Thyroid gland (tissue), 4 donors: ENCODE measurements around the gene ARHGAP36.

Source experiments
- POLR2A ChIP-seq, 2 donors: fragments of 450-650 bp; IDR thresholded peaks; one replicate each; pipeline ENCODE4 v1.6.1; 2017; ENCODE audit warnings: antibody characterized with exemption in 2 of 2, mild to moderate bottlenecking in 2 of 2, moderate library complexity in 1 of 2
- TF ChIP-seq, protein P1 (sequence below), 6 experiments: fragments of 200-600 bp in 3 of 6; fragments of 450-650 bp in 3 of 6; sonication (generic) in 3 of 6; IDR thresholded peaks; one replicate each; pipeline ENCODE4 v1.5.1; 2016 to 2019; ENCODE audit warnings: antibody characterized with exemption in 6 of 6, mild to moderate bottlenecking in 2 of 6, inconsistent platforms in 1 of 6, moderate library complexity in 1 of 6

DNA sequence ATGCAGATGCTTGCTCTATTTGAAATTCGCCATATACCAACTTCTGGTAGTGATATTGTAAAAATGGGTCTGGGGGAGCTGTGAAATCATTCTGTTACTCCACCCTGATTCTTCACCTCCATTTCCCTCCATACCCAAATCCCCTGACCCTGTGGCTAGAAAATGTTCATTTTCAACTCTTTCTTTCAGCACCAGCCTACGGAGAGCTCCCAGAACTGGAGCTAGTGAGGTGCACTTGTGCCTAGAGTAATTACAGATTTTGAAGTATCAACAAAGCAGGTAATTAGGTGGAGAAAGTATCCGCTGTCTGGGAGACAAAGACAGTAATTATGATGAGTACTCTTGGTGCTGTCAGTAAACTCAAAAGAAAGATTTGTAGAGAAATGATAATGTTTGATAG is 8.1 kb downstream of the ARHGAP36 start:
- TF ChIP-seq POLR2A (IDR thresholded peaks at IDR 0.05) = no peak
- TF ChIP-seq, protein P1, sequence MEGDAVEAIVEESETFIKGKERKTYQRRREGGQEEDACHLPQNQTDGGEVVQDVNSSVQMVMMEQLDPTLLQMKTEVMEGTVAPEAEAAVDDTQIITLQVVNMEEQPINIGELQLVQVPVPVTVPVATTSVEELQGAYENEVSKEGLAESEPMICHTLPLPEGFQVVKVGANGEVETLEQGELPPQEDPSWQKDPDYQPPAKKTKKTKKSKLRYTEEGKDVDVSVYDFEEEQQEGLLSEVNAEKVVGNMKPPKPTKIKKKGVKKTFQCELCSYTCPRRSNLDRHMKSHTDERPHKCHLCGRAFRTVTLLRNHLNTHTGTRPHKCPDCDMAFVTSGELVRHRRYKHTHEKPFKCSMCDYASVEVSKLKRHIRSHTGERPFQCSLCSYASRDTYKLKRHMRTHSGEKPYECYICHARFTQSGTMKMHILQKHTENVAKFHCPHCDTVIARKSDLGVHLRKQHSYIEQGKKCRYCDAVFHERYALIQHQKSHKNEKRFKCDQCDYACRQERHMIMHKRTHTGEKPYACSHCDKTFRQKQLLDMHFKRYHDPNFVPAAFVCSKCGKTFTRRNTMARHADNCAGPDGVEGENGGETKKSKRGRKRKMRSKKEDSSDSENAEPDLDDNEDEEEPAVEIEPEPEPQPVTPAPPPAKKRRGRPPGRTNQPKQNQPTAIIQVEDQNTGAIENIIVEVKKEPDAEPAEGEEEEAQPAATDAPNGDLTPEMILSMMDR (IDR thresholded peaks at IDR 0.05) = no peak
